ENCODE data around the gene IL36A. TPM values are rescaled to one million over a fixed set of nuclear protein-coding genes. Genes with fewer than 3 reads are reported as not detected.

IL36A gene
- total and polyA plus RNA-seq, 3 donors from 2014 or later = not detected

GRCh38 chr2:112960230-112960825, 44.9 kb upstream of the IL36A start:
- H3K9me3 ChIP-seq = no peaks in the 10 kb centered on the region
- no peak for TF ChIP-seq POLR2A (IDR thresholded peaks at IDR 0.05)
- TF ChIP-seq CTCF (IDR thresholded peaks at IDR 0.05) = no peak
- H3K27ac ChIP-seq = no peak overlapping the region
- intact Hi-C loops (cut with DNase I; ENCODE audit: low total_unique reads) = no loop called here
- no peaks in the 10 kb centered on the region for H3K4me1 ChIP-seq
- DNase-seq = no peak
- no peaks in the 10 kb centered on the region for H3K27me3 ChIP-seq
- 57 to 59% methylated on average over 2 of the region's 2 CpGs for WGBS, 2 donors
- no peak overlapping the region for H3K4me3 ChIP-seq
- H3K36me3 ChIP-seq (ENCODE audit: low read depth, missing control alignments) = no peaks in the 10 kb centered on the region

GRCh38 chr2:112962308-112963175, 42.7 kb upstream of the IL36A start:
- DNase-seq = no peak
- intact Hi-C loops (cut with DNase I; ENCODE audit: low total_unique reads) = no loop called here
- Histone ChIP-seq H3K36me3 (ENCODE audit: low read depth, missing control alignments) (no peaks in the 10 kb centered on the region), H3K27ac (no peak overlapping the region), H3K27me3 (no peaks in the 10 kb centered on the region), H3K4me3 (no peak overlapping the region), H3K9me3 (no peaks in the 10 kb centered on the region), H3K4me1 (no peaks in the 10 kb centered on the region)
- WGBS, 2 donors = 77 to 82% methylated on average over 3 of the region's 3 CpGs
- TF ChIP-seq POLR2A (IDR thresholded peaks at IDR 0.05) (no peak), CTCF (IDR thresholded peaks at IDR 0.05) (no peak)

- Histone ChIP-seq H3K27ac (no peak overlapping the region), H3K4me3 (no peak overlapping the region), H3K9me3 (no peaks in the 10 kb centered on the region), H3K36me3 (ENCODE audit: low read depth, missing control alignments) (no peaks in the 10 kb centered on the region), H3K4me1 (no peaks in the 10 kb centered on the region), H3K27me3 (no peaks in the 10 kb centered on the region)
- no peak for DNase-seq
- TF ChIP-seq CTCF (IDR thresholded peaks at IDR 0.05) (no peak), POLR2A (IDR thresholded peaks at IDR 0.05) (no peak)
- intact Hi-C loops (cut with DNase I; ENCODE audit: low total_unique reads) = no loop called here
- whole genome bisulfite sequencing, 2 donors = 76 to 86% methylated on average over 2 of the region's 2 CpGs
These were observed 38.2 kb upstream of the IL36A start for GRCh38 chr2:112967023-112967422.

GRCh38 chr2:112972423-112973086, 32.7 kb upstream of the IL36A start:
- no peak for DNase-seq
- no peak overlapping the region for H3K4me3 ChIP-seq
- no peaks in the 10 kb centered on the region for H3K4me1 ChIP-seq
- WGBS, 2 donors = 92 to 93% methylated on average over 5 of the region's 5 CpGs
- intact Hi-C loops (cut with DNase I; ENCODE audit: low total_unique reads) = no loop called here
- H3K36me3 ChIP-seq (ENCODE audit: low read depth, missing control alignments) = no peaks in the 10 kb centered on the region
- H3K9me3 ChIP-seq = no peaks in the 10 kb centered on the region
- TF ChIP-seq CTCF (IDR thresholded peaks at IDR 0.05) (no peak), POLR2A (IDR thresholded peaks at IDR 0.05) (no peak)
- no peak overlapping the region for H3K27ac ChIP-seq
- no peaks in the 10 kb centered on the region for H3K27me3 ChIP-seq
